Measurements from ENCODE around the gene VILL. TPM values are rescaled to one million over a fixed set of nuclear protein-coding genes. Genes with fewer than 3 reads are reported as not detected.
A peak's percentile ranks its signal among the peaks of the same experiment; 100 is the strongest.

The VILL gene
- total RNA-seq, 1 donor from 2014 or later: 16.7 TPM

DNA sequence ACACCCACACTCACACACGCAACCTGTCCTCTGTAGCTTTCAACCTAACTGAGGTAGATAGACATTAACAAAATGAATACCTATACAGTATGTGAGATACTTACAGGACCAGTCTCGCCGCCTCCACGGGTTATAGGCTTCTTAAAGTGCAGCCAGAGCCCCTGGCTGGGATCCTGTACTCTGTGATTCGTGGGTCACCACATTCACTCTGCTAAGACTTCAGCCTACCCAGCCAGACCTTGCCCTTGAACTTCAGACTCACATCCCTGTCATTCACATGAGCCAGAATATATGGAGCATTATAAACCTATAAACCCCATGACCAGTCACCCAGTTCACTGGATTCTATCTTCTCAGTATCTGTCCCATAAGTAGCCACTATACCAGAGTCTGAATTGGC, 49.8 kb downstream of the VILL start:
- TF ChIP-seq, protein P1, sequence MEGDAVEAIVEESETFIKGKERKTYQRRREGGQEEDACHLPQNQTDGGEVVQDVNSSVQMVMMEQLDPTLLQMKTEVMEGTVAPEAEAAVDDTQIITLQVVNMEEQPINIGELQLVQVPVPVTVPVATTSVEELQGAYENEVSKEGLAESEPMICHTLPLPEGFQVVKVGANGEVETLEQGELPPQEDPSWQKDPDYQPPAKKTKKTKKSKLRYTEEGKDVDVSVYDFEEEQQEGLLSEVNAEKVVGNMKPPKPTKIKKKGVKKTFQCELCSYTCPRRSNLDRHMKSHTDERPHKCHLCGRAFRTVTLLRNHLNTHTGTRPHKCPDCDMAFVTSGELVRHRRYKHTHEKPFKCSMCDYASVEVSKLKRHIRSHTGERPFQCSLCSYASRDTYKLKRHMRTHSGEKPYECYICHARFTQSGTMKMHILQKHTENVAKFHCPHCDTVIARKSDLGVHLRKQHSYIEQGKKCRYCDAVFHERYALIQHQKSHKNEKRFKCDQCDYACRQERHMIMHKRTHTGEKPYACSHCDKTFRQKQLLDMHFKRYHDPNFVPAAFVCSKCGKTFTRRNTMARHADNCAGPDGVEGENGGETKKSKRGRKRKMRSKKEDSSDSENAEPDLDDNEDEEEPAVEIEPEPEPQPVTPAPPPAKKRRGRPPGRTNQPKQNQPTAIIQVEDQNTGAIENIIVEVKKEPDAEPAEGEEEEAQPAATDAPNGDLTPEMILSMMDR (IDR thresholded peaks at IDR 0.05; ENCODE audit: unreplicated experiment): no peak
- peak overlapping the region; percentile 70 for H3K4me3 Mint-ChIP-seq
- H3K4me1 Mint-ChIP-seq: peaks cover 14% of the 10 kb centered on the region
- H3K36me3 Mint-ChIP-seq: no peaks in the 10 kb centered on the region
- H3K9me3 Mint-ChIP-seq: no peaks in the 10 kb centered on the region
- no peak overlapping the region for H3K27ac Mint-ChIP-seq
- peaks cover 48% of the 10 kb centered on the region for H3K27me3 Mint-ChIP-seq (ENCODE audit: low read depth)
- DNase-seq (ENCODE audit: low spot score in 2 of 2, unreplicated experiment in 2 of 2): no peak

DNA sequence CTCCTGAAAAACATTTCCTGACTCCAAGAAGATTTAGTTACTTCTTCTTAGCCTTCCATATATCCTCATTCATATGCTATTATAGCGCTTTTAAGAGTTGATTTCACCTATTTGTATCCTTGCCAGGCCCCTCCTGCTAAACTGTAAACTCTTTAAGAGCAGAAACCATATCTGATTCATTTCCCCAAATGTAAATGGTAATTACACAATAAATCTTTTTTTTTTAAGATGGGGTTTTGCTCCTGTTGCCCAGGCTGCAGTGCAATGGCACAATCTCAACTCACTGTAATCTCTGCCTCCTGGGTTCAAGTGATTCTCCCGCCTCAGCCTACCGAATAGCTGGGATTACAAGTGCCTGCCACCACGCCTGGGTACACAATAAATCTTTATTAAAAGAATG, 52.9 kb downstream of the VILL start:
- Mint-ChIP-seq H3K36me3 (no peaks in the 10 kb centered on the region), H3K9me3 (no peaks in the 10 kb centered on the region), H3K4me3 (no peak overlapping the region), H3K4me1 (peaks cover 14% of the 10 kb centered on the region), H3K27me3 (ENCODE audit: low read depth) (peaks cover 60% of the 10 kb centered on the region), H3K27ac (no peak overlapping the region)
- DNase-seq (ENCODE audit: low spot score in 2 of 2, unreplicated experiment in 2 of 2): no peak
- TF ChIP-seq, protein P1 (IDR thresholded peaks at IDR 0.05; ENCODE audit: unreplicated experiment): no peak

DNA sequence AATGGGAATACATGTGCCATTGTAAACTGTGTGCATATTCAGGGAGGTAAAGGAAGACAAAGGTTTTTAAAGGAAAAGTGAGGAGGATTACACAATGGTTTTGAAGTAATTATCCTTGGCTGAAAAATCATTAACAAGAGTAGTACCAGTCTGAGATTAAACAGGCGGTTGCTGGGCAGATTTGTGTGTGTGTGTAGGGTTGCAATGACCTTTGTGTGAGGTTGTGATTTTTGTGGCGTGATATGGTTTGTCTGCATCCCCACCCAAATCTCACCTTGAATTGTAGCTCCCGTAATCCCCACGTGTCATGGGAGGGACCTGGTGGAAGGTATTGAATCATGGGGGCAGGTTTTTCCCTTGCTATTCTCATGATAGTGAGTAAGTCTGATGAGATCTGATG, 55.4 kb downstream of the VILL start:
- TF ChIP-seq, protein P1 (IDR thresholded peaks at IDR 0.05; ENCODE audit: unreplicated experiment): no peak

DNA sequence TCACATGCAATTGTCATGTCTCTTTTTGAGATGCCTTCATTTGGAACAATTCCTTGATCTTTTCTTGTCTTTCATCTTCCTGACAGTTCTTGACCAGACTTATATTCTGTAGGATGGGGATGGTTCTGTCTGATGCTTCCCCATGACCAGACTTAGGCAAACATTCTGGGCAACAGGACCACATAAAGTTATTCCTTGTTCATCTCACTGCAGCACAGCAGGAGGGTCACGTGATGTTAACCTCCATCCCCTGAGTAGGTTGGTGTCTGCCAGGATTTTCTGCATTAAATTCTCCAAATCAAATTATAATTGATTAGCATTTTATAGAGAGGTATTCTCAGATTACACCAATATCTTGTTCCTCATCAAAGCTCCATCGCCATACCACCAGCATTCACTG, 56.2 kb downstream of the VILL start:
- TF ChIP-seq, protein P1 (IDR thresholded peaks at IDR 0.05; ENCODE audit: unreplicated experiment): no peak
- no peak overlapping the region for H3K27ac Mint-ChIP-seq
- H3K9me3 Mint-ChIP-seq: peaks cover 5% of the 10 kb centered on the region
- no peaks in the 10 kb centered on the region for H3K36me3 Mint-ChIP-seq
- H3K4me1 Mint-ChIP-seq: no peaks in the 10 kb centered on the region
- no peak overlapping the region for H3K4me3 Mint-ChIP-seq
- peaks cover 42% of the 10 kb centered on the region for H3K27me3 Mint-ChIP-seq (ENCODE audit: low read depth)
- no peak for DNase-seq (ENCODE audit: low spot score in 2 of 2, unreplicated experiment in 2 of 2)

More for the DNA sequence above, 55.4 kb downstream of the VILL start:
- H3K4me1 Mint-ChIP-seq: no peaks in the 10 kb centered on the region
- H3K9me3 Mint-ChIP-seq: no peaks in the 10 kb centered on the region
- no peak overlapping the region for H3K27ac Mint-ChIP-seq
- H3K4me3 Mint-ChIP-seq: no peak overlapping the region
- no peaks in the 10 kb centered on the region for H3K36me3 Mint-ChIP-seq
- no peak for DNase-seq (ENCODE audit: low spot score in 2 of 2, unreplicated experiment in 2 of 2)
- H3K27me3 Mint-ChIP-seq (ENCODE audit: low read depth): peaks cover 42% of the 10 kb centered on the region

DNA sequence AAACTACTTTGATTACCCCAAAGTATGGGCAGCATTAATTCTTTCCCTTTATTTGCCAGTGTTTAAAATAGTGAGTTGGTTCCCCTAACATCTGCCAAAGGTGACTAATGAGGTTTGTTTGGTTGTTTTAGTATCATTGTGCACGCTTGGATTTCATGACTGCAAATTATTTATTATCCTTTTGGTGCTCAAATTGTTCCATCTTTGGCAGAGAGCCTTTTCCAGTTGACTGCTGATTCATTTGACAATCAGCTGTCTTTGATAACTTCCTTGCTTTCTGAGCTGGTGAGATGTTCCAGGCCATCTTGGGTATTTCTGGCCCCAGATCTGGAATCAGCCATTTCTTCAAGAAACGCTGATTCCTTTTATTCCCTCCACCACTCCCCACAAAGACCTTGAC, 57.3 kb downstream of the VILL start:
- Mint-ChIP-seq H3K27ac (no peak overlapping the region), H3K27me3 (ENCODE audit: low read depth) (peaks cover 39% of the 10 kb centered on the region), H3K4me1 (no peaks in the 10 kb centered on the region), H3K36me3 (no peaks in the 10 kb centered on the region), H3K4me3 (no peak overlapping the region), H3K9me3 (peaks cover 9% of the 10 kb centered on the region)
- TF ChIP-seq, protein P1 (IDR thresholded peaks at IDR 0.05; ENCODE audit: unreplicated experiment): no peak
- no peak for DNase-seq (ENCODE audit: low spot score in 2 of 2, unreplicated experiment in 2 of 2)

Data from mesothelial cell of epicardium (in vitro differentiated cells).